Measurements from ENCODE around the gene ADARB2.

Gene ADARB2

GRCh38 chr10:1485357-1485756, 252.0 kb downstream of the ADARB2 start:
- H3K4me3 ChIP-seq (replicated peaks; ENCODE audit: insufficient read depth, low read length): no peak overlapping the region
- TF ChIP-seq GABPA (IDR thresholded peaks at IDR 0.05; ENCODE audit: low read depth) (no peak), SPI1 (IDR thresholded peaks at IDR 0.05; ENCODE audit: borderline replicate concordance, low read depth) (no peak), CTCF (IDR thresholded peaks at IDR 0.05; ENCODE audit: insufficient read depth, low read length) (no peak), POLR2AphosphoS5 (IDR thresholded peaks at IDR 0.05; ENCODE audit: low read depth) (no peak), REST (IDR thresholded peaks at IDR 0.05; ENCODE audit: insufficient replicate concordance, low read depth) (no peak)
- no peaks in the 10 kb centered on the region for H3K27me3 ChIP-seq (ENCODE audit: insufficient read depth, poor library complexity, severe bottlenecking)
- no peak overlapping the region for H3K27ac ChIP-seq (replicated peaks)
- DNase-seq (ENCODE audit: low read depth in 1 of 2, low spot score in 1 of 2): no peak

- Histone ChIP-seq H3K27ac (replicated peaks) (no peak overlapping the region), H3K27me3 (ENCODE audit: insufficient read depth, poor library complexity, severe bottlenecking) (no peaks in the 10 kb centered on the region)
- no peak for DNase-seq (ENCODE audit: low read depth in 1 of 2, low spot score in 1 of 2)
Measured at GRCh38 chr10:1483826-1484225, 253.5 kb downstream of the ADARB2 start.

GRCh38 chr10:1483246-1483645, 254.1 kb downstream of the ADARB2 start:
- no peak for DNase-seq (ENCODE audit: low read depth in 1 of 2, low spot score in 1 of 2)
- no peak overlapping the region for H3K27ac ChIP-seq (replicated peaks)
- no peak for TF ChIP-seq GABPA (IDR thresholded peaks at IDR 0.05; ENCODE audit: low read depth)
- no peak for TF ChIP-seq CTCF (IDR thresholded peaks at IDR 0.05; ENCODE audit: insufficient read depth, low read length)
- TF ChIP-seq REST (IDR thresholded peaks at IDR 0.05; ENCODE audit: insufficient replicate concordance, low read depth): no peak
- no peak for TF ChIP-seq SPI1 (IDR thresholded peaks at IDR 0.05; ENCODE audit: borderline replicate concordance, low read depth)
- TF ChIP-seq POLR2AphosphoS5 (IDR thresholded peaks at IDR 0.05; ENCODE audit: low read depth): no peak
- H3K4me3 ChIP-seq (replicated peaks; ENCODE audit: insufficient read depth, low read length): no peak overlapping the region
- H3K27me3 ChIP-seq (ENCODE audit: insufficient read depth, poor library complexity, severe bottlenecking): no peaks in the 10 kb centered on the region

More at GRCh38 chr10:1483826-1484225, 253.5 kb downstream of the ADARB2 start:
- no peak overlapping the region for H3K4me3 ChIP-seq (replicated peaks; ENCODE audit: insufficient read depth, low read length)
- TF ChIP-seq CTCF (IDR thresholded peaks at IDR 0.05; ENCODE audit: insufficient read depth, low read length): no peak

- no peak for DNase-seq (ENCODE audit: low read depth in 1 of 2, low spot score in 1 of 2)
- H3K27me3 ChIP-seq (ENCODE audit: insufficient read depth, poor library complexity, severe bottlenecking): no peaks in the 10 kb centered on the region
- TF ChIP-seq REST (IDR thresholded peaks at IDR 0.05; ENCODE audit: insufficient replicate concordance, low read depth) (no peak), GABPA (IDR thresholded peaks at IDR 0.05; ENCODE audit: low read depth) (no peak), POLR2AphosphoS5 (IDR thresholded peaks at IDR 0.05; ENCODE audit: low read depth) (no peak), CTCF (IDR thresholded peaks at IDR 0.05; ENCODE audit: insufficient read depth, low read length) (no peak), SPI1 (IDR thresholded peaks at IDR 0.05; ENCODE audit: borderline replicate concordance, low read depth) (no peak)
- no peak overlapping the region for H3K27ac ChIP-seq (replicated peaks)
- H3K4me3 ChIP-seq (replicated peaks; ENCODE audit: insufficient read depth, low read length): no peak overlapping the region
Measured at GRCh38 chr10:1477578-1477977, 259.7 kb downstream of the ADARB2 start.

Measured in HL-60 (cell line).